ACHN (cell line): Measurements from ENCODE around the gene MR1.

Experiments
- DNase-seq: peaks from one replicate; pipeline ENCODE4 v3.0.0-alpha.2; 2015
- in situ Hi-C: cut with HindIII; loops from 2 replicates; pipeline ENCODE4 v1.10.0; 2017; ENCODE audit warnings: low sequenced_read_pairs, low pct_ligation_motif_present, low pct_unique_long_range_greater_than_20kb

MR1 gene

GRCh38 chr1:181086926-181087325, 53.1 kb downstream of the MR1 start:
- no peak for DNase-seq
- in situ Hi-C loops: no loop called here

GRCh38 chr1:181087400-181087901, 53.7 kb downstream of the MR1 start:
- in situ Hi-C loops: no loop called here
- no peak for DNase-seq

- in situ Hi-C loops: no loop called here
- peak; percentile 97 for DNase-seq
Observed at GRCh38 chr1:181088079-181089016, 54.6 kb downstream of the MR1 start, which contains the start of gene IER5. IER5 (plus strand) TSS chr1:181088700; CDS start chr1:181088903, 203 bp downstream.

GRCh38 chr1:181089017-181089675, 55.4 kb downstream of the MR1 start:
- no peak for DNase-seq
- in situ Hi-C loops: no loop called here

- peak; percentile 61 for DNase-seq
- in situ Hi-C loops: no loop called here
Observed at GRCh38 chr1:181089676-181090544, 56.1 kb downstream of the MR1 start.

- DNase-seq: peak; percentile 23
- in situ Hi-C loops: no loop called here
Observed at GRCh38 chr1:181090641-181091126, 56.9 kb downstream of the MR1 start.

- no peak for DNase-seq
- in situ Hi-C loops: no loop called here
Observed at GRCh38 chr1:181091309-181092040, 57.7 kb downstream of the MR1 start.

- in situ Hi-C loops: no loop called here
- no peak for DNase-seq
Observed at GRCh38 chr1:181092056-181092455, 58.3 kb downstream of the MR1 start.

- no peak for DNase-seq
- in situ Hi-C loops: no loop called here
Observed at GRCh38 chr1:181092883-181093458, 59.2 kb downstream of the MR1 start.

- peak; percentile 40 for DNase-seq
- in situ Hi-C loops: no loop called here
Observed at GRCh38 chr1:181094416-181095212, 60.8 kb downstream of the MR1 start.

- DNase-seq: no peak
- in situ Hi-C loops: no loop called here
Observed at GRCh38 chr1:181095260-181095659, 61.5 kb downstream of the MR1 start.

- no peak for DNase-seq
- in situ Hi-C loops: no loop called here
Observed at GRCh38 chr1:181095763-181096184, 62.0 kb downstream of the MR1 start.

- in situ Hi-C loops: no loop called here
- DNase-seq: no peak
Observed at GRCh38 chr1:181097242-181097641, 63.5 kb downstream of the MR1 start.

- no peak for DNase-seq
- in situ Hi-C loops: no loop called here
Observed at GRCh38 chr1:181099152-181100014, 65.6 kb downstream of the MR1 start.

- no peak for DNase-seq
- in situ Hi-C loops: no loop called here
Observed at GRCh38 chr1:181100015-181100905, 66.5 kb downstream of the MR1 start.
